Measurements from ENCODE around the gene P2RY8. TPM values are rescaled to one million over a fixed set of nuclear protein-coding genes. Genes with fewer than 3 reads are reported as not detected.

The P2RY8 gene
- polyA plus RNA-seq, 3 donors = 18.9 to 40.0 (median 33.3) TPM

GRCh38 chrX:1443496-1444075 is 93.4 kb downstream of the P2RY8 start:
- Mint-ChIP-seq H3K9me3 (peaks cover 42 to 75% (median 59%) of the 10 kb centered on the region in 7 donors), H3K36me3 (peaks cover 28 to 66% of the 10 kb centered on the region in 2 donors)

GRCh38 chrX:1442724-1443367 is 94.1 kb downstream of the P2RY8 start:
- peaks cover 36 to 73% (median 53%) of the 10 kb centered on the region in 7 donors for H3K9me3 Mint-ChIP-seq
- H3K36me3 Mint-ChIP-seq = peaks cover 27 to 66% of the 10 kb centered on the region in 2 donors
- H3K4me2 ChIP-seq (replicated peaks; ENCODE audit: extremely low read depth, low read length, poor library complexity, severe bottlenecking) = no peak overlapping the region
- no peak overlapping the region for H2AFZ ChIP-seq (ENCODE audit: insufficient read depth, low read depth, low read length, poor library complexity, severe bottlenecking)
- peaks cover 5% of the 10 kb centered on the region for H3K4me1 Mint-ChIP-seq
- no peaks in the 10 kb centered on the region for H3K4me1 ChIP-seq (ENCODE audit: control insufficient read depth in 1 of 2, insufficient read depth in 2 of 2, low read length in 2 of 2)
- intact Hi-C loops (cut with micrococcal nuclease) = no loop called here
- no peak for TF ChIP-seq CTCF (IDR thresholded peaks at IDR 0.05)
- peaks cover 0 to 3% (median 2%) of the 10 kb centered on the region in 3 donors for H3K27me3 Mint-ChIP-seq (ENCODE audit: low read depth in 3 of 3)
- H3K79me2 ChIP-seq (ENCODE audit: insufficient read depth, low read length) = no peaks in the 10 kb centered on the region
- no peak for DNase-seq
- H3K4me3 Mint-ChIP-seq = no peak overlapping the region
- H3K27ac Mint-ChIP-seq = peak overlapping the region in 1 of 7 donors; percentile 21
- no peak overlapping the region for H3K9ac ChIP-seq (ENCODE audit: insufficient read depth, low read length, poor library complexity, severe bottlenecking)
- peaks cover 10 to 44% of the 10 kb centered on the region in 2 donors for H3K36me3 ChIP-seq (replicated peaks in 1 of 2; ENCODE audit: control insufficient read depth in 1 of 2, insufficient read depth in 2 of 2, low read length in 2 of 2)
- H3K27me3 ChIP-seq (ENCODE audit: control insufficient read depth in 2 of 2, insufficient read depth in 2 of 2, low read length in 2 of 2) = no peaks in the 10 kb centered on the region
- 91% methylated on average over 26 of the region's 38 CpGs for WGBS (ENCODE audit: insufficient coverage)
- no peaks in the 10 kb centered on the region for H4K20me1 ChIP-seq (ENCODE audit: insufficient read depth, low read length)
- no peak overlapping the region for H3K4me3 ChIP-seq (replicated peaks in 1 of 3; ENCODE audit: low read depth in 2 of 3, low read length in 3 of 3)
- no peak overlapping the region for H3K27ac ChIP-seq (ENCODE audit: low read depth in 1 of 2, low read length in 2 of 2)
- H3K9me3 ChIP-seq (replicated peaks in 1 of 2; ENCODE audit: control insufficient read depth in 1 of 2, insufficient read depth in 1 of 2, low read length in 2 of 2) = peaks cover 31 to 70% of the 10 kb centered on the region in 2 donors

More at GRCh38 chrX:1443496-1444075, 93.4 kb downstream of the P2RY8 start:
- DNase-seq = no peak
- Histone ChIP-seq H3K4me3 (replicated peaks in 1 of 3; ENCODE audit: low read depth in 2 of 3, low read length in 3 of 3) (no peak overlapping the region), H2AFZ (ENCODE audit: insufficient read depth, low read depth, low read length, poor library complexity, severe bottlenecking) (no peak overlapping the region), H3K9me3 (replicated peaks in 1 of 2; ENCODE audit: control insufficient read depth in 1 of 2, insufficient read depth in 1 of 2, low read length in 2 of 2) (peaks cover 38 to 73% of the 10 kb centered on the region in 2 donors), H3K4me1 (ENCODE audit: control insufficient read depth in 1 of 2, insufficient read depth in 2 of 2, low read length in 2 of 2) (no peaks in the 10 kb centered on the region), H3K79me2 (ENCODE audit: insufficient read depth, low read length) (no peaks in the 10 kb centered on the region), H4K20me1 (ENCODE audit: insufficient read depth, low read length) (no peaks in the 10 kb centered on the region), H3K27me3 (ENCODE audit: control insufficient read depth in 2 of 2, insufficient read depth in 2 of 2, low read length in 2 of 2) (no peaks in the 10 kb centered on the region), H3K27ac (ENCODE audit: low read depth in 1 of 2, low read length in 2 of 2) (no peak overlapping the region), H3K4me2 (replicated peaks; ENCODE audit: extremely low read depth, low read length, poor library complexity, severe bottlenecking) (no peak overlapping the region), H3K9ac (ENCODE audit: insufficient read depth, low read length, poor library complexity, severe bottlenecking) (no peak overlapping the region), H3K36me3 (replicated peaks in 1 of 2; ENCODE audit: control insufficient read depth in 1 of 2, insufficient read depth in 2 of 2, low read length in 2 of 2) (peaks cover 8 to 36% of the 10 kb centered on the region in 2 donors)
- H3K27me3 Mint-ChIP-seq (ENCODE audit: low read depth in 3 of 3) = peaks cover 0 to 7% (median 2%) of the 10 kb centered on the region in 3 donors
- TF ChIP-seq CTCF (IDR thresholded peaks at IDR 0.05) = no peak
- H3K4me3 Mint-ChIP-seq = no peak overlapping the region
- H3K4me1 Mint-ChIP-seq = peaks cover 5% of the 10 kb centered on the region
- intact Hi-C loops (cut with micrococcal nuclease) = no loop called here
- WGBS (ENCODE audit: insufficient coverage) = 89% methylated on average over 24 of the region's 26 CpGs
- H3K27ac Mint-ChIP-seq = no peak overlapping the region

Measured in CD14-positive monocyte (primary cell).